Kidney epithelial cell (primary cell): Measurements from ENCODE around the gene UTP11. TPM values are rescaled to one million over a fixed set of nuclear protein-coding genes. Genes with fewer than 3 reads are reported as not detected.

ENCODE experiments used
- DNase-seq: peaks from one replicate; pipeline ENCODE4 v3.0.0-alpha.2; 2010; ENCODE audit warnings: low read depth
- H3K27me3 ChIP-seq: 2 replicates; pipeline ENCODE4 v1.6.0; 2011; ENCODE audit warnings: low read length; ENCODE audit not compliant: control insufficient read depth, insufficient read depth
- H3K36me3 ChIP-seq: 2 replicates; pipeline ENCODE4 v1.5.1; 2011; ENCODE audit warnings: low read length; ENCODE audit not compliant: control insufficient read depth, insufficient read depth
- H3K4me3 ChIP-seq: 2 replicates; pipeline ENCODE4 v1.5.1; 2011; ENCODE audit warnings: low read depth, mild to moderate bottlenecking, control low read depth, low read length
- CTCF ChIP-seq: IDR thresholded peaks from 2 replicates; pipeline ENCODE4 v1.5.1; 2011; ENCODE audit warnings: mild to moderate bottlenecking, moderate library complexity, low read length, control low read depth, inconsistent platforms; ENCODE audit not compliant: insufficient read depth, poor library complexity, severe bottlenecking
- total RNA-seq: library from RNA; depleted of rRNA; stranded (reverse); fragments of >200 nt; gene quantifications from 2 replicates; pipeline ENCODE4 v1.2.3, GENCODE V29; 2015

The UTP11 gene
- total RNA-seq, 1 donor from 2014 or later: 62.3 TPM

- no peak for TF ChIP-seq CTCF
- Histone ChIP-seq H3K36me3 (no peaks in the 10 kb centered on the region), H3K27me3 (peaks cover 17% of the 10 kb centered on the region), H3K4me3 (no peak overlapping the region)
- peak; percentile 55 for DNase-seq
These were observed 51.8 kb downstream of the UTP11 start for GRCh38 chr1:38064197-38064903.

- H3K4me3 ChIP-seq: no peak overlapping the region
- DNase-seq: no peak
- no peak for TF ChIP-seq CTCF
- H3K36me3 ChIP-seq: no peaks in the 10 kb centered on the region
- peaks cover 44% of the 10 kb centered on the region for H3K27me3 ChIP-seq
These were observed 55.9 kb downstream of the UTP11 start for GRCh38 chr1:38068220-38068979.

GRCh38 chr1:38068980-38069340 is 56.4 kb downstream of the UTP11 start:
- peaks cover 48% of the 10 kb centered on the region for H3K27me3 ChIP-seq
- DNase-seq: no peak
- H3K4me3 ChIP-seq: no peak overlapping the region
- TF ChIP-seq CTCF: no peak
- no peaks in the 10 kb centered on the region for H3K36me3 ChIP-seq

- Histone ChIP-seq H3K36me3 (no peaks in the 10 kb centered on the region), H3K4me3 (no peak overlapping the region), H3K27me3 (peaks cover 56% of the 10 kb centered on the region)
- peak; percentile 62 for TF ChIP-seq CTCF
- peak; percentile 16 for DNase-seq
These were observed 59.0 kb downstream of the UTP11 start for GRCh38 chr1:38071312-38072256.

- Histone ChIP-seq H3K4me3 (no peak overlapping the region), H3K36me3 (no peaks in the 10 kb centered on the region)
- no peak for TF ChIP-seq CTCF
These were observed 60.3 kb downstream of the UTP11 start for GRCh38 chr1:38072858-38073257.

More at GRCh38 chr1:38072858-38073257, 60.3 kb downstream of the UTP11 start:
- DNase-seq: no peak
- peaks cover 53% of the 10 kb centered on the region for H3K27me3 ChIP-seq
